Measurements from ENCODE around the gene CCDC17.

DNA sequence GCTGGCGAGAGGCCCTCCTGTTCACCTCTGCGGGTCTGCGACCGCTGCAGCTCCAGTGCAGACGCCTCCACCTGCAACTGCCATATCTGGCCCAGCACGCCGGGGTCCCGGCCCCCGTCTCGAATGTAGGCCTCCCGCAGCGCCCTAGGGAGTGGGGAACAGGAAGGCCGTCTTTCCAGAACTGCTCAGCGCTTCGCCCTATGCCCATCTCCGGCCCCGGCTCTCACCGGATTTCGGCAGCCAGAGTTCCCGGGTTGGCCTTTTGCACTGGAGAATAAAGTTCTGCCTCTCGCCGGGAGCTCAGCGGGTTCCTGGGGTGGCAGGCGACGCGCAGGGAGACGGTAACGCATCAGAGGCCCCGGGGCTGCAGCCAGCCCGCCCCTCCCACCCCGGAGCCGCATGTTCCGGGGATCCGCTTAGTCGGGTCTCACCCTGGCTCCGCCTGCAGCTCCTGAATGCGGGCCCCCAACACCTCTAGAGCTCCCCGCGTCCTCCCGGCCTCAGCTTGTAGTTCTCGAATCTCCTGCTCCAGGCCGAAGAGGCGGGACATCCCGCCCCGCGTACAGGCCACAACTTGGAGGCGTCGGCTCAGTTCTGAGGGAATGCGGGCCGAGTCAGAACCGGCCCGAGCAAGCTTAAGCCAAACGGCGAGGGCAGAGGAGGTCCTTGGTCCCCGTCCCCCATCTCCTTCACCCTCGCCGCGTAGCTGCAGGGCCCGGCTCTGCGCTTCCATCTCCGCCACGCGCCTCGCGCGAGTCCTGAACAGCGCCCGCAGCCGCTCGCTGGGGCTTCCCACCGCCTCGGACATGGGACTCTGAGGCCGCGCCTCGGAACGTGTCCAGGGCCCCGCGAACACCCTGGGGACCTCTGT lies 1.1 kb downstream of the CCDC17 start:
- TF ChIP-seq POLR2A (IDR thresholded peaks at IDR 0.05; ENCODE audit: control extremely low read depth in 1 of 2, low read depth in 2 of 2, low read length in 2 of 2) = no peak
- no peak for TF ChIP-seq BRCA1 (IDR thresholded peaks at IDR 0.05; ENCODE audit: low read depth, low read length)
- TF ChIP-seq JUND (IDR thresholded peaks at IDR 0.05; ENCODE audit: low read length) = no peak
- TF ChIP-seq, protein P1, sequence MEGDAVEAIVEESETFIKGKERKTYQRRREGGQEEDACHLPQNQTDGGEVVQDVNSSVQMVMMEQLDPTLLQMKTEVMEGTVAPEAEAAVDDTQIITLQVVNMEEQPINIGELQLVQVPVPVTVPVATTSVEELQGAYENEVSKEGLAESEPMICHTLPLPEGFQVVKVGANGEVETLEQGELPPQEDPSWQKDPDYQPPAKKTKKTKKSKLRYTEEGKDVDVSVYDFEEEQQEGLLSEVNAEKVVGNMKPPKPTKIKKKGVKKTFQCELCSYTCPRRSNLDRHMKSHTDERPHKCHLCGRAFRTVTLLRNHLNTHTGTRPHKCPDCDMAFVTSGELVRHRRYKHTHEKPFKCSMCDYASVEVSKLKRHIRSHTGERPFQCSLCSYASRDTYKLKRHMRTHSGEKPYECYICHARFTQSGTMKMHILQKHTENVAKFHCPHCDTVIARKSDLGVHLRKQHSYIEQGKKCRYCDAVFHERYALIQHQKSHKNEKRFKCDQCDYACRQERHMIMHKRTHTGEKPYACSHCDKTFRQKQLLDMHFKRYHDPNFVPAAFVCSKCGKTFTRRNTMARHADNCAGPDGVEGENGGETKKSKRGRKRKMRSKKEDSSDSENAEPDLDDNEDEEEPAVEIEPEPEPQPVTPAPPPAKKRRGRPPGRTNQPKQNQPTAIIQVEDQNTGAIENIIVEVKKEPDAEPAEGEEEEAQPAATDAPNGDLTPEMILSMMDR (IDR thresholded peaks at IDR 0.05; ENCODE audit: control extremely low read depth in 1 of 3, insufficient read depth in 1 of 3, low read depth in 1 of 3, low read length in 3 of 3) = no peak
- TF ChIP-seq RAD21 (IDR thresholded peaks at IDR 0.05 in 1 of 2, conservative IDR thresholded peaks at IDR 0.05 in 1 of 2; ENCODE audit: low read depth in 2 of 2, low read length in 2 of 2) = no peak
- TF ChIP-seq SP4 (IDR thresholded peaks at IDR 0.05; ENCODE audit: low read length) = no peak
- TF ChIP-seq SRF (IDR thresholded peaks at IDR 0.05; ENCODE audit: low read depth, low read length) = no peak
- no peak for TF ChIP-seq TAF1 (IDR thresholded peaks at IDR 0.05; ENCODE audit: low read depth, low read length)
- no peak for TF ChIP-seq SIN3A (conservative IDR thresholded peaks at IDR 0.05 in 1 of 2, IDR thresholded peaks at IDR 0.05 in 1 of 2; ENCODE audit: low read depth in 1 of 2, low read length in 2 of 2)
